Mononuclear cell (primary cell): ENCODE data around the gene SORCS2. TPM values are rescaled to one million over a fixed set of nuclear protein-coding genes. Genes with fewer than 3 reads are reported as not detected.

Experiments
- H3K27me3 ChIP-seq: 2 replicates; pipeline ENCODE4 v1.6.0; 2011; ENCODE audit warnings: low read length, control low read depth; ENCODE audit not compliant: insufficient read depth
- H3K4me1 ChIP-seq: 2 replicates; pipeline ENCODE4 v1.5.1; 2011; ENCODE audit warnings: mild to moderate bottlenecking, low read length, control low read depth; ENCODE audit not compliant: insufficient read depth
- H3K4me3 ChIP-seq: 2 replicates; pipeline ENCODE4 v1.5.1; 2011; ENCODE audit warnings: mild to moderate bottlenecking, low read length, moderate library complexity
- H3K9me3 ChIP-seq: 2 replicates; pipeline ENCODE4 v1.5.1; 2011; ENCODE audit warnings: low read depth, mild to moderate bottlenecking, control low read depth, low read length
- total RNA-seq: library from RNA; depleted of rRNA; stranded (reverse); fragments of >200 nt; gene quantifications from one replicate; pipeline ENCODE4 v1.2.3, GENCODE V29; 2012

Gene SORCS2
- total RNA-seq, 1 donor, result 0.10 TPM

- peaks cover 39% of the 10 kb centered on the region for H3K4me1 ChIP-seq
- H3K9me3 ChIP-seq, result no peaks in the 10 kb centered on the region
- H3K4me3 ChIP-seq, result no peak overlapping the region
- H3K27me3 ChIP-seq, result peaks cover 3% of the 10 kb centered on the region
These were observed 464.0 kb downstream of the SORCS2 start for GRCh38 chr4:7656244-7656800.

- no peaks in the 10 kb centered on the region for H3K9me3 ChIP-seq
- H3K27me3 ChIP-seq, result peaks cover 3% of the 10 kb centered on the region
- H3K4me1 ChIP-seq, result peaks cover 25% of the 10 kb centered on the region
- H3K4me3 ChIP-seq, result no peak overlapping the region
These were observed 465.4 kb downstream of the SORCS2 start for GRCh38 chr4:7657545-7658297.

- no peak overlapping the region for H3K4me3 ChIP-seq
- H3K9me3 ChIP-seq, result no peaks in the 10 kb centered on the region
- H3K27me3 ChIP-seq, result peaks cover 3% of the 10 kb centered on the region
- peaks cover 17% of the 10 kb centered on the region for H3K4me1 ChIP-seq
These were observed 466.2 kb downstream of the SORCS2 start for GRCh38 chr4:7658341-7659204.

GRCh38 chr4:7659429-7660175 is 467.3 kb downstream of the SORCS2 start:
- Histone ChIP-seq H3K27me3 (peaks cover 3% of the 10 kb centered on the region), H3K9me3 (no peaks in the 10 kb centered on the region), H3K4me1 (peaks cover 7% of the 10 kb centered on the region), H3K4me3 (no peak overlapping the region)

- Histone ChIP-seq H3K9me3 (no peaks in the 10 kb centered on the region), H3K27me3 (no peaks in the 10 kb centered on the region), H3K4me1 (no peaks in the 10 kb centered on the region), H3K4me3 (no peak overlapping the region)
These were observed 468.1 kb downstream of the SORCS2 start for GRCh38 chr4:7660176-7661039.

GRCh38 chr4:7661066-7661748 is 468.9 kb downstream of the SORCS2 start:
- Histone ChIP-seq H3K9me3 (no peaks in the 10 kb centered on the region), H3K4me3 (no peak overlapping the region), H3K4me1 (no peaks in the 10 kb centered on the region), H3K27me3 (no peaks in the 10 kb centered on the region)

- Histone ChIP-seq H3K4me3 (no peak overlapping the region), H3K9me3 (no peaks in the 10 kb centered on the region), H3K4me1 (no peaks in the 10 kb centered on the region), H3K27me3 (no peaks in the 10 kb centered on the region)
These were observed 469.6 kb downstream of the SORCS2 start for GRCh38 chr4:7661846-7662506.

- Histone ChIP-seq H3K9me3 (no peaks in the 10 kb centered on the region), H3K4me1 (no peaks in the 10 kb centered on the region), H3K4me3 (no peak overlapping the region), H3K27me3 (no peaks in the 10 kb centered on the region)
These were observed 470.1 kb downstream of the SORCS2 start for GRCh38 chr4:7662507-7662846.

- H3K4me1 ChIP-seq, result no peaks in the 10 kb centered on the region
- H3K9me3 ChIP-seq, result no peaks in the 10 kb centered on the region
- H3K4me3 ChIP-seq, result no peak overlapping the region
- H3K27me3 ChIP-seq, result no peaks in the 10 kb centered on the region
These were observed 470.8 kb downstream of the SORCS2 start for GRCh38 chr4:7663075-7663541.

GRCh38 chr4:7664106-7664505 is 471.8 kb downstream of the SORCS2 start:
- no peaks in the 10 kb centered on the region for H3K9me3 ChIP-seq
- H3K4me3 ChIP-seq, result no peak overlapping the region
- no peaks in the 10 kb centered on the region for H3K4me1 ChIP-seq
- H3K27me3 ChIP-seq, result no peaks in the 10 kb centered on the region

- no peak overlapping the region for H3K4me3 ChIP-seq
- H3K4me1 ChIP-seq, result no peaks in the 10 kb centered on the region
- no peaks in the 10 kb centered on the region for H3K27me3 ChIP-seq
- no peaks in the 10 kb centered on the region for H3K9me3 ChIP-seq
These were observed 473.0 kb downstream of the SORCS2 start for GRCh38 chr4:7665321-7665720.

GRCh38 chr4:7666011-7666410 is 473.7 kb downstream of the SORCS2 start:
- H3K9me3 ChIP-seq, result no peaks in the 10 kb centered on the region
- no peaks in the 10 kb centered on the region for H3K27me3 ChIP-seq

GRCh38 chr4:7666744-7667143 is 474.4 kb downstream of the SORCS2 start:
- H3K9me3 ChIP-seq, result no peaks in the 10 kb centered on the region
- no peak overlapping the region for H3K4me3 ChIP-seq
- H3K4me1 ChIP-seq, result no peaks in the 10 kb centered on the region
- H3K27me3 ChIP-seq, result no peaks in the 10 kb centered on the region

More at GRCh38 chr4:7666011-7666410, 473.7 kb downstream of the SORCS2 start:
- Histone ChIP-seq H3K4me1 (no peaks in the 10 kb centered on the region), H3K4me3 (no peak overlapping the region)
